Measurements from ENCODE around the gene PXMP2.

Gene PXMP2

DNA sequence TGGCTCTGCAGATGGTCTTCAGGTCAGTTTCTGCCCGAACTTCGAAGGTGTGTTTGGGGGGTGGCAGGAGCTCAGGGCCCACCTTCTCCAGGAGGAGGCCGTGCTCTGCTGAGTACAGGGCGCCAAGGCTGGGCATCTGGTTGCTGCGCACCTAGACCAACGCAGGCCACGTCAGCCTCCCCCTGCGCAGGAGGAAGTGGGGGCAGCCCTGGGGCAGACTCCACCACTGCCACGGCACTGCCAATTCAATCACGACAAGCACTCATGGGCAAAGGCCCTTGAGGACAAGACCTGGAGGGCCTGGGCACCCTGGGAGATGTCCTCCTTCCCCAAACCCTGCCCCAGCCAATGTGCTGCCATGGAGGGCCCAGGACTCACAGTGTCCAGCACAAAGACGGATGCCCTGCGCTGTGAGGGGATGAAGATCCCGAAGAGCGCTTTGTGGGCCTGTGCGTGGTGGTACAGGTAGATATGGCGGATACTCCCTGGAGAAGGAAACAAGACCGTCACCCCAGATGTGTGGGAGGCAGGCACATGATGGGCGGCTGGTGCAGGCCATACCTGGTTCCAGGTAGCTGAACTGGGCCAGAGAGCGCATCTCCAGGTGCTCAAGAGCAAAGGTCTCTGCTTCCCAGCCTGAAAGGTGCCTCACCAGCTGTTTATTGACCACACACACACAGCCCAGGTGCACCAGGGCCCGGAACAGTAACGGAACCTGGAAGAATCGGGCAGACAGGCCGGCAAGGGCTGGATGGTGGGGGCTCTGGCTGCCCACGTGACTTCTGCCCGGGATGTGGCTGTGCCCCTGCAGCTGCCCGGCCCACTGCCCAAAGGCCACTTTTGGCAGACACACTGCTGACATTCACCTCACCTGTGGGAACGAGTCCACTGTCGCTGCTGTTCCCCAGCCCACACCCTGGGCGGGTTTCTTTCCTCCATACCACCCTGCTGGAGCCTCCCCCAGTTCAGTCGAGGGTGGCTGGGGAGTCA is 44.2 kb upstream of the PXMP2 start:
- no peak for TF ChIP-seq CTCF (IDR thresholded peaks at IDR 0.05)
- no peak for TF ChIP-seq ZFX (IDR thresholded peaks at IDR 0.05; ENCODE audit: borderline replicate concordance)
- H3K27ac ChIP-seq = no peak overlapping the region

DNA sequence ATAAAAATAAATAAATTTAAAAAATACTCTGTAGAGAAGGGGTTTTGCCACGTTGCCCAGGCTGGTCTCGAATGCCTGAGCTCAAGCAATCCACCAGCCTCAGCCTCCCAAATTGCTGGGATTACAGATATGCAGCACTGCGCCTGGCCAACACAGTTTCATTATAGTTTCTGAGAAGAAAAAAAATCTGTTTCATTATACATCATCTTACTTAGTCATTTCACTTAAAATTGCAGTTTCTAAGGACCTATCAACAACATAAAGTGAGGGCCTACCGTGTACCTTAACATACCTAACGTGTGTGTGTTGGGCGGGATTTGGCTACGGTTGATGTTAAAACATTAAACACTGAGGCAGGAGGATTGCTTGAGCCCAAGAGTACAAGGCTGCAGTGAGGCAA is 40.5 kb upstream of the PXMP2 start:
- TF ChIP-seq ZFX (IDR thresholded peaks at IDR 0.05; ENCODE audit: borderline replicate concordance) = no peak
- TF ChIP-seq CTCF (IDR thresholded peaks at IDR 0.05) = no peak
- no peak overlapping the region for H3K27ac ChIP-seq

GRCh38 chr12:132647858-132648257 is 39.5 kb upstream of the PXMP2 start:
- no peak for TF ChIP-seq ZFX (IDR thresholded peaks at IDR 0.05; ENCODE audit: borderline replicate concordance)
- TF ChIP-seq CTCF (IDR thresholded peaks at IDR 0.05) = no peak
- no peak overlapping the region for H3K27ac ChIP-seq

- TF ChIP-seq ZFX (IDR thresholded peaks at IDR 0.05; ENCODE audit: borderline replicate concordance) = no peak
- TF ChIP-seq CTCF (IDR thresholded peaks at IDR 0.05) = no peak
Observed at GRCh38 chr12:132648616-132649225, 38.7 kb upstream of the PXMP2 start.

GRCh38 chr12:132649226-132649945 is 38.0 kb upstream of the PXMP2 start:
- TF ChIP-seq ZFX (IDR thresholded peaks at IDR 0.05; ENCODE audit: borderline replicate concordance) (no peak), CTCF (IDR thresholded peaks at IDR 0.05) (no peak)
- no peak overlapping the region for H3K27ac ChIP-seq

More at GRCh38 chr12:132648616-132649225, 38.7 kb upstream of the PXMP2 start:
- H3K27ac ChIP-seq = no peak overlapping the region

- no peak overlapping the region for H3K27ac ChIP-seq
- TF ChIP-seq CTCF (IDR thresholded peaks at IDR 0.05) (no peak), ZFX (IDR thresholded peaks at IDR 0.05; ENCODE audit: borderline replicate concordance) (no peak)
Observed at GRCh38 chr12:132651444-132652100, 35.8 kb upstream of the PXMP2 start.
